Neuronal stem cell (in vitro differentiated cells): Measurements from ENCODE around the gene UMAD1.

Source experiments
- DNase-seq: peaks from one replicate; pipeline ENCODE4 v3.0.0-alpha.2; 2013; ENCODE audit warnings: low spot score
- H2AFZ ChIP-seq: one replicate; pipeline ENCODE4 v1.6.1; 2013; ENCODE audit warnings: mild to moderate bottlenecking, low read length, inconsistent platforms
- H2AK5ac ChIP-seq: 2 replicates; pipeline ENCODE4 v1.6.1; 2013; ENCODE audit warnings: low read depth, mild to moderate bottlenecking, inconsistent platforms, low read length, moderate library complexity, mixed read lengths
- H2BK120ac ChIP-seq: 2 replicates; pipeline ENCODE4 v1.6.1; 2013; ENCODE audit warnings: low read depth, mild to moderate bottlenecking, inconsistent platforms, low read length, moderate library complexity, mixed read lengths
- H2BK12ac ChIP-seq: one replicate; pipeline ENCODE4 v1.6.1; 2013; ENCODE audit warnings: low read length, inconsistent platforms
- H2BK15ac ChIP-seq: 2 replicates; pipeline ENCODE4 v1.6.1; 2013; ENCODE audit warnings: mild to moderate bottlenecking, low read length, inconsistent platforms, mixed read lengths
- H2BK5ac ChIP-seq: one replicate; pipeline ENCODE4 v1.6.1; 2013; ENCODE audit warnings: inconsistent platforms, mild to moderate bottlenecking, low read length, moderate library complexity
- H3K14ac ChIP-seq: one replicate; pipeline ENCODE4 v1.6.1; 2013; ENCODE audit warnings: low read length, inconsistent platforms
- H3K18ac ChIP-seq: 2 replicates; pipeline ENCODE4 v1.6.1; 2013; ENCODE audit warnings: low read length, inconsistent platforms
- H3K23ac ChIP-seq: 2 replicates; pipeline ENCODE4 v1.6.1; 2013; ENCODE audit warnings: low read depth, mild to moderate bottlenecking, mixed read lengths, low read length, inconsistent platforms; ENCODE audit not compliant: poor library complexity
- H3K27ac ChIP-seq: replicated peaks from 3 replicates; pipeline ENCODE4 v1.5.1; 2013; ENCODE audit warnings: low read length, inconsistent platforms
- H3K27me3 ChIP-seq, 3 experiments: 2 replicates each; pipeline ENCODE4 v1.6.1; 2013; ENCODE audit warnings: low read length in 3 of 3, mild to moderate bottlenecking in 2 of 3, inconsistent platforms in 1 of 3, low read depth in 1 of 3, mixed read lengths in 1 of 3, moderate library complexity in 1 of 3; ENCODE audit not compliant: control insufficient read depth in 3 of 3, insufficient read depth in 3 of 3
- H3K36me3 ChIP-seq, 2 donors: replicated peaks in 1 of 2; 2 replicates each; pipeline ENCODE4 v1.6.1; 2013; ENCODE audit warnings: low read length in 2 of 2; ENCODE audit not compliant: control insufficient read depth in 2 of 2, insufficient read depth in 2 of 2
- H3K4ac ChIP-seq: 2 replicates; pipeline ENCODE4 v1.6.1; 2013; ENCODE audit warnings: inconsistent platforms, mild to moderate bottlenecking, low read length, moderate library complexity
- H3K4me1 ChIP-seq, 2 donors: 1 replicate in 1 of 2; 2 replicates in 1 of 2; pipeline ENCODE4 v1.6.1; 2013; ENCODE audit warnings: low read length in 2 of 2, low read depth in 1 of 2; ENCODE audit not compliant: control insufficient read depth in 2 of 2, insufficient read depth in 1 of 2
- H3K4me2 ChIP-seq: one replicate; pipeline ENCODE4 v1.6.1; 2013; ENCODE audit warnings: mild to moderate bottlenecking, low read length, inconsistent platforms; ENCODE audit not compliant: insufficient read depth, poor library complexity, severe bottlenecking
- H3K4me3 ChIP-seq, 2 donors: 2 replicates each; pipeline ENCODE4 v1.5.1; 2013; ENCODE audit warnings: low read length in 2 of 2, mild to moderate bottlenecking in 2 of 2, inconsistent platforms in 1 of 2, moderate library complexity in 1 of 2
- H3K79me1 ChIP-seq: one replicate; pipeline ENCODE4 v1.6.1; 2013; ENCODE audit warnings: low read depth, mild to moderate bottlenecking, inconsistent platforms, low read length, moderate library complexity
- H3K9ac ChIP-seq: one replicate; pipeline ENCODE4 v1.6.1; 2013; ENCODE audit warnings: mild to moderate bottlenecking, low read depth, low read length, inconsistent platforms; ENCODE audit not compliant: poor library complexity
- H3K9me3 ChIP-seq, 2 donors: replicated peaks in 1 of 2; 2 replicates each; pipeline versions ENCODE3 to v1.6.1; 2013; ENCODE audit warnings: low read length in 2 of 2, mild to moderate bottlenecking in 2 of 2, inconsistent platforms in 1 of 2, low read depth in 1 of 2, mixed read lengths in 1 of 2, moderate library complexity in 1 of 2; ENCODE audit not compliant: control insufficient read depth in 2 of 2, insufficient read depth in 1 of 2
- H4K8ac ChIP-seq: one replicate; pipeline ENCODE4 v1.6.1; 2013; ENCODE audit warnings: low read depth, mild to moderate bottlenecking, inconsistent platforms, low read length, moderate library complexity
- H4K91ac ChIP-seq: one replicate; pipeline ENCODE4 v1.6.1; 2013; ENCODE audit warnings: low read length, low read depth, mild to moderate bottlenecking, inconsistent platforms; ENCODE audit not compliant: poor library complexity
- WGBS, 2 donors: extraction: QIAGEN DNeasy Blood & Tissue Kit; methylation state at CpG; one replicate each; pipeline ENCODE4 v1.1.7; 2013; ENCODE audit warnings: missing lambda C conversion rate in 2 of 2, mixed read lengths in 1 of 2; ENCODE audit not compliant: insufficient read length in 2 of 2, insufficient replicate concordance in 1 of 2; ENCODE audit errors: extremely low coverage in 2 of 2; 5-methylcytosine and 5-hydroxymethylcytosine counted together

Gene UMAD1

DNA sequence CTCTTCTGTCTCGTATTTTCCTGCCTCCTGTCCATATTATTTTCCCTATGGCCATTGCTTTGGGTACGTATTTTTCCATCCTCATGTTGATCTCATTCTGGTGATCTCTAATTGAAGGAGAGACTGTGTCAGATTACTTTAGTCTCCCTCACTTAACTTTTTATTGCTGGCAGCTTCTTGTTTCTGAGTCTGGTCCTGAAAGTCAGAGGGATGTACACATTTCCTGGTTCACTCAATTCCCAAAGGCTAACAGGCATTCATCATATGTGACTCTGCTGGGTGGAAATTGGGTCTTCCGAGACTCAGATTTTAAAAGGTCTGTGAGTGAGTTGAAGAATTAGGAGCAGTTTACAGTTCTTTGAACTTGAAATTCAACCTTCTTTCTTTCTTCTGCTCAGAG is 10.9 kb downstream of the UMAD1 start:
- no peak overlapping the region for H2BK120ac ChIP-seq
- no peaks in the 10 kb centered on the region for H3K27me3 ChIP-seq
- H3K4me2 ChIP-seq, result no peak overlapping the region
- no peak overlapping the region for H4K8ac ChIP-seq
- no peak overlapping the region for H2BK12ac ChIP-seq
- no peaks in the 10 kb centered on the region for H3K9me3 ChIP-seq
- H3K4me3 ChIP-seq, result no peak overlapping the region
- H3K36me3 ChIP-seq, result no peaks in the 10 kb centered on the region
- no peak overlapping the region for H3K9ac ChIP-seq
- no peak overlapping the region for H2BK5ac ChIP-seq
- no peak overlapping the region for H3K18ac ChIP-seq
- H3K4ac ChIP-seq, result no peak overlapping the region
- H2AK5ac ChIP-seq, result no peak overlapping the region
- no CpG with 5 or more reads among the region's 3 CpGs for WGBS, 2 donors
- H3K79me1 ChIP-seq, result peaks cover 2% of the 10 kb centered on the region
- peaks cover 0 to 2% of the 10 kb centered on the region in 2 donors for H3K4me1 ChIP-seq
- no peak for DNase-seq
- H3K27ac ChIP-seq, result no peak overlapping the region
- no peak overlapping the region for H3K23ac ChIP-seq
- no peak overlapping the region for H2AFZ ChIP-seq
- H4K91ac ChIP-seq, result no peak overlapping the region
- H2BK15ac ChIP-seq, result no peak overlapping the region
- H3K14ac ChIP-seq, result no peak overlapping the region

DNA sequence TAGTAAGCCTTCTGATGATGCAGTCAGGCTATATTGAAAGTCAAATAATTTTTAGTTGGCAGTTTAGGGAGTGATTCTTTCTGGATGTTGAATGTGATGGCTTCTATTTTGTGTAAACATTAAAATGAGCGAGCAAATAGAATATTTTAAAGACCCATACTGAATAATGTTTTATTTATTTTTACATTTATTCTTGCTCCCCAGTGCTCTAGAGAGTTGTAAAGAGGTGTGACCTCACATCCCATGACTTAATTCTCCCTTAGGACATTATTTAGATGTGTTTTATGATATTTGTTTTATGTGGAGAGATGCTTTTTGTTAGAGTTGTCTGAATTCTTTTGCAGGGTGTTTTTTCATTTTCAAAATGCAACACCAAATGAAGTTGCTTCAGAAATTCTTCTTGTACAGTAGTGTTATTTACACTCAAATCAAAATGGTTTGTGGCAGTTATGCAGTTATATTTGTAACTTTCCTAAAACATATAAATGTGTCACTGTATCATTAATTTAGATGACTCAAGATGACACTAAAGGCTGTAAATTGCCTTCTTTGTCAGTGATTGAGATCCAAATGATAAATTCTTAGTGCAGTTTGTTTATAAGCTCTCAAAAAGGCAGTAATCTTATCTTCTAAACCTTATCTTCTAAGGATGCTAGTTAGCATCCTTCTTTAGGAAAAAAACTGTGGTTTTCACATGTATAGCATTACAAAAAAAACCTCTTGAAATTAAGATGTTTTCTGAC is 12.4 kb downstream of the UMAD1 start:
- H3K27ac ChIP-seq, result no peak overlapping the region

DNA sequence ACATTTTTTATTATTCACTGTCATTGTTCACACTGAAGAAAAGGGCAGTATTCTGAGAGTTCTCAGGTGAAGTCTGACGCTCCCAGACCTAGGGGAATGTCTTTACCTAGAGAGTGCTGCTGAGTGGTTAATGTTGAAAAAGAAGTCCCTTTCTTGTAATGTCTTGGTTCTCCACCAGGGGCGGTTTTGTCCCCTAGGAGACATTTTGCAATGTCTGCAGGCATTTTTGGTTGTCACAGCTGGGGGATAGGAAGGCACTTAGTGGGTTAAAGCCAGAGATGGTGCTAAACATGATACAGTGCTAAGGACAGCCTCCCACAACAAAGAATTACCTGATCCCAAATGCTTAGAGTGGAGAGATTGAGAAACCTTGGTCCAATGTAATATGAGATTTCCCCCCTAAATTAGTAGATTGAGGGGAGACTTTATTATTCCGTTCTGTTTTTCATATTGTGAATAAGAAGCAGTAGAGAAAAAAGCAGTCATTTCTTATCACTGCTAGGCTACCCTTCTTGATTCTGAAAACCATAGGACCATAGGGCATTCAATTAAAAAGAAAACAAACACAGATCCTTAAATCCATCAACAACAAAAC is 13.1 kb downstream of the UMAD1 start:
- no peak overlapping the region for H2BK15ac ChIP-seq
- no peak overlapping the region for H2BK12ac ChIP-seq
- H3K4me3 ChIP-seq, result no peak overlapping the region
- no peaks in the 10 kb centered on the region for H3K79me1 ChIP-seq
- no peaks in the 10 kb centered on the region for H3K36me3 ChIP-seq
- H3K9ac ChIP-seq, result no peak overlapping the region
- no CpG with 5 or more reads among the region's 3 CpGs for WGBS, 2 donors
- H3K27me3 ChIP-seq, result no peaks in the 10 kb centered on the region
- no peak overlapping the region for H2AK5ac ChIP-seq
- H3K9me3 ChIP-seq, result no peaks in the 10 kb centered on the region
- H3K4me1 ChIP-seq, result peaks cover 0 to 2% of the 10 kb centered on the region in 2 donors
- no peak overlapping the region for H2BK5ac ChIP-seq
- no peak overlapping the region for H3K27ac ChIP-seq
- H3K4me2 ChIP-seq, result no peak overlapping the region
- H3K4ac ChIP-seq, result no peak overlapping the region
- H3K18ac ChIP-seq, result no peak overlapping the region
- DNase-seq, result peak; percentile 18
- no peak overlapping the region for H3K23ac ChIP-seq
- no peak overlapping the region for H2BK120ac ChIP-seq
- H4K91ac ChIP-seq, result no peak overlapping the region
- no peak overlapping the region for H4K8ac ChIP-seq
- H2AFZ ChIP-seq, result no peak overlapping the region
- H3K14ac ChIP-seq, result no peak overlapping the region

More for the DNA sequence above, 12.4 kb downstream of the UMAD1 start:
- WGBS, 2 donors, result no CpG with 5 or more reads among the region's 1 CpG
- Histone ChIP-seq H3K4me2 (no peak overlapping the region), H2AK5ac (no peak overlapping the region), H2BK15ac (no peak overlapping the region), H3K9me3 (no peaks in the 10 kb centered on the region), H3K14ac (no peak overlapping the region), H4K8ac (no peak overlapping the region), H3K36me3 (no peaks in the 10 kb centered on the region), H3K4ac (no peak overlapping the region), H3K4me1 (peaks cover 0 to 2% of the 10 kb centered on the region in 2 donors), H3K79me1 (no peaks in the 10 kb centered on the region), H3K9ac (no peak overlapping the region), H2BK12ac (no peak overlapping the region), H2BK5ac (no peak overlapping the region), H3K27me3 (no peaks in the 10 kb centered on the region), H4K91ac (no peak overlapping the region), H2BK120ac (no peak overlapping the region), H3K23ac (no peak overlapping the region), H3K4me3 (no peak overlapping the region), H3K18ac (no peak overlapping the region), H2AFZ (no peak overlapping the region)
- DNase-seq, result no peak

DNA sequence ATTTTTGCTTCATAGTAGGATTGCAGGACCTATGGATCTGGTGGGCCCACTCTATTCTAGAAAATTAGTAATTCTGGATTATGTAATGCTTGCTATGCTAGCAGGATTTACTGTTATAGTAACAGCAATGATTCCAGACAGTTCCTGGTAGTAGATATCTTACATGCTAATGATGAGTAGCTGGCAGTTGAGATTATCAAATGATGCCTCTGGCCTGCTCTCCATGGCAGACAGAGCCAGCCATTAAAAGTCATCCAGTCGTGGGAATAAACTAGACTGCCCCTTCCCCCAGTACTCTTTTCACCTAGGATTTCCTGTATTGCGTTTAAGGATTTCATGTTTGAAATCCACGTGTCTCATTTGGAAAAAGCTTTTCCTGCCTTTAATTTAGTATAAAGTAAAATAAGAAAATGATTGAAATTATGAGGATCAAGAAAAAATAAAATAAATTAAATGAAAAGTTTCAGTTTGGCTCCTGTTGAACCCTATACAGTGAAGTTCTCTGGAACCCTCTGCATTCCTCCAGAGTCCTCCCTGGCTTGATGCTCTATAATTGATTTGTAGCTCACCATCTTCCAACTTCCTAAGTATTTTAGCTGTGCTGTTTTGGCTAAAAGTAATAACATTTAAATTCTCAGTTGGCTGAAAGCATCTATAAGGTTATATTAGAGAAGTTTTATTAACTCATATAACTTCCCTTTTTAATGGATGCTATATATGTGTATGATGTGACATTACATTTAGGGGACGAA is 14.6 kb downstream of the UMAD1 start:
- Histone ChIP-seq H4K8ac (no peak overlapping the region), H2AFZ (no peak overlapping the region), H3K79me1 (no peaks in the 10 kb centered on the region), H3K4me3 (no peak overlapping the region), H3K18ac (no peak overlapping the region), H2AK5ac (no peak overlapping the region), H3K9me3 (no peaks in the 10 kb centered on the region), H4K91ac (no peak overlapping the region), H2BK15ac (no peak overlapping the region), H3K23ac (no peak overlapping the region), H3K4me2 (no peak overlapping the region), H3K27me3 (no peaks in the 10 kb centered on the region), H2BK5ac (no peak overlapping the region), H3K4ac (no peak overlapping the region), H2BK120ac (no peak overlapping the region), H3K14ac (no peak overlapping the region), H3K4me1 (peaks cover 0 to 2% of the 10 kb centered on the region in 2 donors), H3K9ac (no peak overlapping the region), H2BK12ac (no peak overlapping the region), H3K36me3 (no peaks in the 10 kb centered on the region), H3K27ac (no peak overlapping the region)
- DNase-seq, result no peak
- 100% methylated on average over 1 of the region's 4 CpGs; no CpG with 5 or more reads in 1 of the 2 donors for WGBS, 2 donors
